Measurements from ENCODE around the gene COTL1. TPM values are rescaled to one million over a fixed set of nuclear protein-coding genes. Genes with fewer than 3 reads are reported as not detected.
"Not testable (repeated sequence)": the region's sequence is repeated elsewhere in the genome, so short reads cannot be mapped to it uniquely, and the experiment has no call there.

COTL1 gene
- total and polyA plus RNA-seq, 3 experiments from 2014 or later, result 373 to 653 (median 388) TPM

DNA sequence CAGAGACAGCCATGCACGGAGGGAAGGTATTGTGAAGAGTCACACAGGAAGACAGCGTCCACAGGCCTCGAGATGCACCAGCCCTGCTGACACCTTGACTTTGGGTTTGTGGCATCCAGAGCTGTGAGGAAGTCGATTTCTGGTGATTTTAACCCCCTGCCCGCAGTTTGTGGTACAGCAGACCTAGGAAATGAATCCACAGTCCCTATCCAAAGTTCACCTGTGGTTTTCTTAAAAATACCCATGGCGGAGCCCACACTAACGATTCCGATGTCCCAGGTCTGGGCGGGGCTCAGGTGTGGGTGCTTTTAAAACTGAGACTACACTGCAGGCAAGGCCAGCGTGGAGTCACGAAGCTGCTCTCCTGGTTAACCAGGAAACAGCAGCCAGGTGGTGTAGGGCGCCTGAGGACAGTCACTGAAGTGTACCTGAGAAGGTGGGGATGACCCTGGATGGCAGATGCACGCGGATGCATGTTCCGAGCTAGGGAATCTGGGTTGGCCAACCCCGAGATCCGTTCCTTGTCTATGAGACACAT is 99.0 kb downstream of the COTL1 start:
- no peaks in the 10 kb centered on the region for H3K27me3 ChIP-seq (ENCODE audit: insufficient read depth, low read length, poor library complexity, severe bottlenecking)
- peaks cover 62% of the 10 kb centered on the region for H3K4me1 ChIP-seq (ENCODE audit: insufficient read depth, low read length)
- ChIA-PET POLR2A (interaction anchor here (0.6 to 2.3 kb wide), 13 partner anchors 9 to 236 kb away, joined by 3 to 15 read pairs (median 4); partner anchors contain the start of gene COTL1), CTCF (interaction anchor here (0.8 to 4.3 kb wide), 14 partner anchors 9 to 103 kb away, joined by 3 to 21 read pairs (median 4); partner anchors contain the start of gene COTL1)
- no peaks in the 10 kb centered on the region for H3K9me3 Mint-ChIP-seq
- no peaks in the 10 kb centered on the region for H3K36me3 Mint-ChIP-seq
- DNase-seq, result peak; percentile 45 to 86 (median 64)
- H3K4me1 Mint-ChIP-seq, result peaks cover 55 to 69% (median 68%) of the 10 kb centered on the region in 3 donors
- H3K27me3 Mint-ChIP-seq, result no peaks in the 10 kb centered on the region
- peak overlapping the region; percentile 38 for H3K4me3 ChIP-seq (ENCODE audit: low read length)
- peak overlapping the region; percentile 66 to 87 (median 78) for H3K27ac Mint-ChIP-seq
- H3K4me3 Mint-ChIP-seq, result peak overlapping the region; percentile 7 to 80 (median 64)
- H3K27ac ChIP-seq (ENCODE audit: low read depth, low read length), result no peak overlapping the region
- no peaks in the 10 kb centered on the region for H3K36me3 ChIP-seq (ENCODE audit: insufficient read depth, low read length)
- no peaks in the 10 kb centered on the region for H3K9me3 ChIP-seq (ENCODE audit: low read length)

DNA sequence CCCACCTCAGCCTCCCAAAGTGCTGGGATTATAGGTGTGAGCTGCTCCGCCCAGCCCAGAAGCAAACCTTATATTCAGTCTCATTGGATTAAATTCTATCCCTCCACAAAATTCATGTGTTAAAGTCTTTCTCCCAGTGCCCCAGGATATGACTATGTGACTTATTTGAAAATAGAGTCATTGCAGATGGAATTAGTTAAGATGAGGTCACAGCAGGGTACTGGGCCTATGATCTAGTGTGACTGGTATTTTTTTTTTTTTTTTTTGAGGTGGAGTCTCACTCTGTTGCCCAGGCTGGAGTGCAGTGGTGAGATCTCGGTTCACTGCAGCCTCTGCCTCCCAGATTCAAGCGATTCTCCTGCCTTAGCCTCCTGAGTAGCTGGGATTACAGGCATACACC is 99.7 kb downstream of the COTL1 start:
- not testable (repeated sequence) for H3K9me3 ChIP-seq (ENCODE audit: low read length); H3K27me3 Mint-ChIP-seq; H3K27ac ChIP-seq (ENCODE audit: low read depth, low read length); H3K4me3 ChIP-seq (ENCODE audit: low read length); H3K36me3 ChIP-seq (ENCODE audit: insufficient read depth, low read length); H3K36me3 Mint-ChIP-seq; H3K9me3 Mint-ChIP-seq; H3K27me3 ChIP-seq (ENCODE audit: insufficient read depth, low read length, poor library complexity, severe bottlenecking); DNase-seq
- H3K27ac Mint-ChIP-seq, result peak overlapping the region in 6 of 8 donors; percentile 47 to 78 (median 68)
- peaks cover 69% of the 10 kb centered on the region for H3K4me1 ChIP-seq (ENCODE audit: insufficient read depth, low read length)
- ChIA-PET POLR2A (interaction anchor here (0.6 to 2.3 kb wide), 8 partner anchors 29 to 100 kb away, joined by 3 to 15 read pairs (median 5); partner anchors contain the start of gene COTL1), CTCF (interaction anchor here (0.8 to 8.8 kb wide), 11 partner anchors 10 to 104 kb away, joined by 3 to 118 read pairs (median 5); partner anchors contain the start of gene COTL1)
- peak overlapping the region in 2 of 7 donors; percentile 34 to 64 for H3K4me3 Mint-ChIP-seq
- H3K4me1 Mint-ChIP-seq, result peaks cover 60 to 76% (median 75%) of the 10 kb centered on the region in 3 donors

DNA sequence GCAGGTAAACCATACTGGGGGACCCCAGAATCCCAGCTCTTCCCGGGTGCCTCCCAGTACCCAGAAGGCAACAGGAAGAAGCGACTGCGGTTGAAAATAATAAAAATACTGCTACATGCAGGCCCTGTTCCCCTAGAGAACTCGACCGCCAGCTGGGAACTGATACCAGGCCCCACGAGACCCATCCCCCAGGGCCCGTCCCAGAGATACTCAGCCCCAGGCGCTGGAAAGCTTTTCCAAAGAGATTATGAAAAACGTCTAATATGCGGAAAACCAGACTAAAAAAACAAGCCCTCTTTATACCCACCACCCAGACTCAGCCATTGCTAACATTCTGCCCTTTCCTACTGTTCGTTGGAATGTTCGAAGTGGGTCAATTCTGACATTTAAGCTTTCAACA is 100.5 kb downstream of the COTL1 start:
- POLR2A ChIA-PET, result interaction anchor here (1.2 to 1.4 kb wide), 2 partner anchors 23 to 101 kb away, joined by 3 read pairs; partner anchors contain the start of gene COTL1

More for the DNA sequence above, 100.5 kb downstream of the COTL1 start:
- Mint-ChIP-seq H3K27ac (peak overlapping the region in 7 of 8 donors; percentile 43 to 78 (median 63)), H3K27me3 (no peaks in the 10 kb centered on the region), H3K9me3 (no peaks in the 10 kb centered on the region), H3K36me3 (no peaks in the 10 kb centered on the region), H3K4me3 (no peak overlapping the region), H3K4me1 (peaks cover 65 to 77% (median 77%) of the 10 kb centered on the region in 3 donors)
- no peaks in the 10 kb centered on the region for H3K9me3 ChIP-seq (ENCODE audit: low read length)
- no peak for DNase-seq
- CTCF ChIA-PET, result interaction anchor here (1.4 to 8.8 kb wide), 6 partner anchors 11 to 105 kb away, joined by 3 to 118 read pairs (median 14); no protein-coding TSS in a partner anchor
- H3K4me3 ChIP-seq (ENCODE audit: low read length), result no peak overlapping the region
- peaks cover 77% of the 10 kb centered on the region for H3K4me1 ChIP-seq (ENCODE audit: insufficient read depth, low read length)
- no peaks in the 10 kb centered on the region for H3K36me3 ChIP-seq (ENCODE audit: insufficient read depth, low read length)
- no peak overlapping the region for H3K27ac ChIP-seq (ENCODE audit: low read depth, low read length)
- no peaks in the 10 kb centered on the region for H3K27me3 ChIP-seq (ENCODE audit: insufficient read depth, low read length, poor library complexity, severe bottlenecking)

Other genes with a start within 250 kb of the COTL1 start
- not detected for gene ATP2C2, start 249.5 kb downstream of the COTL1 start, total RNA-seq
- gene ATP2C2, start 249.5 kb downstream of the COTL1 start, polyA plus RNA-seq, result not detected
- 1 to 10 TPM; 6.7 to 7.7 TPM for gene MEAK7, start 113.4 kb downstream of the COTL1 start, total RNA-seq
- 7.8 TPM for gene MEAK7, start 113.4 kb downstream of the COTL1 start, polyA plus RNA-seq
- 10 to 100 TPM; 39.7 to 41.2 TPM for gene KLHL36, start 30.4 kb upstream of the COTL1 start, total RNA-seq
- 34.0 TPM for gene KLHL36, start 30.4 kb upstream of the COTL1 start, polyA plus RNA-seq
- 100 to 1,000 TPM; 143 to 146 TPM for gene USP10, start 81.9 kb upstream of the COTL1 start, total RNA-seq
- gene USP10, start 81.9 kb upstream of the COTL1 start, polyA plus RNA-seq, result 86.1 TPM
- gene CRISPLD2, start 201.9 kb upstream of the COTL1 start, total RNA-seq, result under 1 TPM in 1 of 2 experiments, not detected in 1; 0.04 TPM
- 0.05 TPM for gene CRISPLD2, start 201.9 kb upstream of the COTL1 start, polyA plus RNA-seq

All from CD8-positive, alpha-beta memory T cell (primary cell).